ENCODE results near the gene RAB3IL1.

GRCh38 chr11:61887839-61888494 lies 29.4 kb downstream of the RAB3IL1 start:
- no peak for TF ChIP-seq NFE2L1 (CRISPR knock-in tag; IDR thresholded peaks at IDR 0.05; ENCODE audit: borderline replicate concordance)
- no peak for TF ChIP-seq MED1 (CRISPR knock-in tag; IDR thresholded peaks at IDR 0.05)
- TF ChIP-seq SMAD1 (CRISPR knock-in tag; IDR thresholded peaks at IDR 0.05; ENCODE audit: borderline replicate concordance, low read depth) = no peak
- TF ChIP-seq CREB1 (IDR thresholded peaks at IDR 0.05) = no peak
- TF ChIP-seq CREB1 (CRISPR knock-in tag; IDR thresholded peaks at IDR 0.05) = no peak
- no peak for TF ChIP-seq RAD21 (CRISPR knock-in tag; IDR thresholded peaks at IDR 0.05)
- no peak for TF ChIP-seq CTCF (CRISPR knock-in tag; IDR thresholded peaks at IDR 0.05)
- TF ChIP-seq HDAC6 (IDR thresholded peaks at IDR 0.05; ENCODE audit: low read depth, low read length) = no peak
- TF ChIP-seq FOXP4 (CRISPR knock-in tag; IDR thresholded peaks at IDR 0.05) = no peak
- TF ChIP-seq POLR2A (IDR thresholded peaks at IDR 0.05; ENCODE audit: insufficient read depth in 1 of 2, low read depth in 2 of 2, low read length in 2 of 2) = no peak
- no peak for TF ChIP-seq FOSL2 (CRISPR knock-in tag; IDR thresholded peaks at IDR 0.05)
- TF ChIP-seq, protein P1, sequence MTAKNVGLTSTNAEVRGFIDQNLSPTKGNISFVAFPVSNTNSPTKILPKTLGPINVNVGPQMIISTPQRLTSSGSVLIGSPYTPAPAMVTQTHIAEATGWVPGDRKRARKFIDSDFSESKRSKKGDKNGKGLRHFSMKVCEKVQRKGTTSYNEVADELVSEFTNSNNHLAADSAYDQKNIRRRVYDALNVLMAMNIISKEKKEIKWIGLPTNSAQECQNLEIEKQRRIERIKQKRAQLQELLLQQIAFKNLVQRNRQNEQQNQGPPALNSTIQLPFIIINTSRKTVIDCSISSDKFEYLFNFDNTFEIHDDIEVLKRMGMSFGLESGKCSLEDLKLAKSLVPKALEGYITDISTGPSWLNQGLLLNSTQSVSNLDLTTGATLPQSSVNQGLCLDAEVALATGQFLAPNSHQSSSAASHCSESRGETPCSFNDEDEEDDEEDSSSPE (CRISPR knock-in tag; IDR thresholded peaks at IDR 0.05) = no peak
